SU-DHL-6 (cell line): ENCODE data around the gene SKAP2.

Experiments
- H2AFZ ChIP-seq: fragments of 200-600 bp; sonication (generic); 2 replicates; pipeline ENCODE4 v1.6.1; 2014; ENCODE audit warnings: low read depth, mild to moderate bottlenecking, moderate library complexity, mixed read lengths, antibody characterized with exemption, low read length; ENCODE audit not compliant: severe bottlenecking
- H3F3A ChIP-seq: fragments of 200-600 bp; shearing (Covaris generic); 2 replicates; pipeline ENCODE4 v1.6.0; 2016; ENCODE audit warnings: antibody characterized with exemption, mild to moderate bottlenecking; ENCODE audit not compliant: insufficient read depth
- H3K27ac ChIP-seq: fragments of 200-600 bp; sonication (generic); 2 replicates; pipeline ENCODE4 v1.5.1; 2016; ENCODE audit warnings: low read depth, mild to moderate bottlenecking, low read length, moderate library complexity, mixed read lengths
- H3K27me3 ChIP-seq: fragments of 200-600 bp; sonication (generic), shearing (Covaris generic); 2 replicates; pipeline ENCODE4 v1.6.0; 2014; ENCODE audit warnings: mild to moderate bottlenecking, low read length
- H3K36me3 ChIP-seq: fragments of 200-600 bp; sonication (generic); 2 replicates; pipeline ENCODE4 v1.6.1; 2014; ENCODE audit warnings: mild to moderate bottlenecking, low read length, mixed read lengths
- H3K4me2 ChIP-seq: fragments of 300-600, 200-600 bp; shearing (Covaris generic), sonication (generic); 2 replicates; pipeline ENCODE4 v1.6.0; 2014; ENCODE audit warnings: low read length, low read depth, mild to moderate bottlenecking; ENCODE audit not compliant: poor library complexity, severe bottlenecking
- H3K4me3 ChIP-seq: fragments of 200-600 bp; sonication (generic); 2 replicates; pipeline ENCODE4 v1.5.1; 2014; ENCODE audit warnings: antibody characterized with exemption, low read length, mild to moderate bottlenecking, mixed read lengths; ENCODE audit not compliant: insufficient read depth, poor library complexity, severe bottlenecking
- H3K79me2 ChIP-seq: fragments of 200-600 bp; sonication (generic); 2 replicates; pipeline ENCODE4 v1.6.1; 2014; ENCODE audit warnings: mild to moderate bottlenecking, low read length, moderate library complexity; ENCODE audit not compliant: insufficient read depth
- H3K9ac ChIP-seq: fragments of 200-600 bp; sonication (generic); 2 replicates; pipeline ENCODE4 v1.7.0; 2014; ENCODE audit warnings: mild to moderate bottlenecking, low read length
- H3K9me2 ChIP-seq: fragments of 200-600 bp; sonication (generic); replicated peaks from 2 replicates; pipeline ENCODE4 v1.6.1; 2014; ENCODE audit warnings: low read length; ENCODE audit not compliant: insufficient read depth
- H3K9me3 ChIP-seq: fragments of 200-600 bp; sonication (generic); 2 replicates; pipeline ENCODE4 v1.6.1; 2014; ENCODE audit warnings: low read length, mixed read lengths; ENCODE audit not compliant: insufficient read depth
- H4K20me1 ChIP-seq: fragments of 200-600 bp; sonication (generic); 2 replicates; pipeline ENCODE4 v1.6.1; 2014; ENCODE audit warnings: low read depth, mild to moderate bottlenecking, antibody characterized with exemption, low read length, moderate library complexity, mixed read lengths
- EZH2phosphoT487 ChIP-seq: fragments of 200-600 bp; sonication (generic), shearing (Covaris generic); conservative IDR thresholded peaks from 2 replicates; pipeline ENCODE4 v1.6.1; 2018; ENCODE audit warnings: mild to moderate bottlenecking, antibody characterized with exemption, low read length, moderate library complexity, mixed read lengths
- TF ChIP-seq, protein P1 (sequence below): fragments of 200-600 bp; sonication (generic); IDR thresholded peaks from one replicate; pipeline ENCODE4 v1.5.1; 2017; ENCODE audit warnings: antibody characterized with exemption, mild to moderate bottlenecking, low read length, moderate library complexity; ENCODE audit not compliant: insufficient read depth, poor library complexity, severe bottlenecking

SKAP2 gene

DNA sequence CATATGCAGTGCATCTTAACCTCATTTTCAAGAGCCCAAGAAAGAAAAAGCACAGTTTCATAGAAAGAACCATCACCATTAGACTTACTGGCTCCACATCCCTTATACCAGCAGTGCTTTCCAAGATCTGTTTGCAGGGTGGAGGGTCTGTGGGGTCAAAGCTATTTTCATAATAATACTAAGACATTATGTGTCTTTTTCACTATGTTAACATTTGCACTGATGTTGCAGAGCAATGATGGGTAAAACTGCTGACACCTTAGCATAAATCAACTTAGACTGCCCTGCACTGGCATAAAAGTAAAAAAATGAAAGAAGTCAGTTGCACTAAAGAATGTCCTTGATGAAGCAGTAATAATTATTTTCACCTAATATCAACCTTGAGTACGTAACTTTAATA is 166.2 kb downstream of the SKAP2 start:
- H3K4me2 ChIP-seq = no peak overlapping the region
- H3K36me3 ChIP-seq = no peaks in the 10 kb centered on the region
- no peaks in the 10 kb centered on the region for H3K9me2 ChIP-seq
- no peaks in the 10 kb centered on the region for H3K79me2 ChIP-seq
- H2AFZ ChIP-seq = no peak overlapping the region
- H4K20me1 ChIP-seq = no peaks in the 10 kb centered on the region; the same call in 1 of the 2 replicates
- TF ChIP-seq, protein P1, sequence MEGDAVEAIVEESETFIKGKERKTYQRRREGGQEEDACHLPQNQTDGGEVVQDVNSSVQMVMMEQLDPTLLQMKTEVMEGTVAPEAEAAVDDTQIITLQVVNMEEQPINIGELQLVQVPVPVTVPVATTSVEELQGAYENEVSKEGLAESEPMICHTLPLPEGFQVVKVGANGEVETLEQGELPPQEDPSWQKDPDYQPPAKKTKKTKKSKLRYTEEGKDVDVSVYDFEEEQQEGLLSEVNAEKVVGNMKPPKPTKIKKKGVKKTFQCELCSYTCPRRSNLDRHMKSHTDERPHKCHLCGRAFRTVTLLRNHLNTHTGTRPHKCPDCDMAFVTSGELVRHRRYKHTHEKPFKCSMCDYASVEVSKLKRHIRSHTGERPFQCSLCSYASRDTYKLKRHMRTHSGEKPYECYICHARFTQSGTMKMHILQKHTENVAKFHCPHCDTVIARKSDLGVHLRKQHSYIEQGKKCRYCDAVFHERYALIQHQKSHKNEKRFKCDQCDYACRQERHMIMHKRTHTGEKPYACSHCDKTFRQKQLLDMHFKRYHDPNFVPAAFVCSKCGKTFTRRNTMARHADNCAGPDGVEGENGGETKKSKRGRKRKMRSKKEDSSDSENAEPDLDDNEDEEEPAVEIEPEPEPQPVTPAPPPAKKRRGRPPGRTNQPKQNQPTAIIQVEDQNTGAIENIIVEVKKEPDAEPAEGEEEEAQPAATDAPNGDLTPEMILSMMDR = no peak
- no peak for TF ChIP-seq EZH2phosphoT487
- no peaks in the 10 kb centered on the region for H3K27me3 ChIP-seq
- H3K9ac ChIP-seq = no peak overlapping the region
- H3F3A ChIP-seq = no peaks in the 10 kb centered on the region
- no peak overlapping the region for H3K27ac ChIP-seq
- no peaks in the 10 kb centered on the region for H3K9me3 ChIP-seq
- no peak overlapping the region for H3K4me3 ChIP-seq

DNA sequence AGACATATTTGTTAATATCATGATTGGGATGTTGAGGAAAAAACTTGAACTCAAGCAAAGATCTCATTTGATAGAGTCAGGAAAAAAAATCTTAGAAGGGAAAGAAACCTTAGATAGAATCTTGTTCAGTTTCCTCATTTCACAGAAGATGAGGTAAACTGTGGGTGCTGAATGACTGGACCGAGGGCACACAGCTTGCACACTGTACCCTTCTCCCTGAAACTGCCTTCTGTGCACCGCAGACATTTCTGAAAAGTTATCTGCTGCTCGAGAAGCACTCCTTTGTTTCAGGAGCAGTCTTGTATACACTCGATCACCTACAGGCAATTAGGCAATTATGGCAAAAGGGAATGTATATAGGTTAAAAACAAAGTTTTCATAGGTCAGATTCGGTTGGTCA is 167.4 kb downstream of the SKAP2 start:
- H4K20me1 ChIP-seq = no peaks in the 10 kb centered on the region; the same call in 1 of the 2 replicates
- H3K9me2 ChIP-seq = no peaks in the 10 kb centered on the region
- no peak overlapping the region for H3K27ac ChIP-seq
- H3F3A ChIP-seq = no peaks in the 10 kb centered on the region
- no peaks in the 10 kb centered on the region for H3K36me3 ChIP-seq
- no peak overlapping the region for H2AFZ ChIP-seq
- H3K4me2 ChIP-seq = no peak overlapping the region
- no peaks in the 10 kb centered on the region for H3K79me2 ChIP-seq
- H3K9me3 ChIP-seq = no peaks in the 10 kb centered on the region
- H3K4me3 ChIP-seq = no peak overlapping the region
- H3K9ac ChIP-seq = no peak overlapping the region
- no peaks in the 10 kb centered on the region for H3K27me3 ChIP-seq
- no peak for TF ChIP-seq EZH2phosphoT487

DNA sequence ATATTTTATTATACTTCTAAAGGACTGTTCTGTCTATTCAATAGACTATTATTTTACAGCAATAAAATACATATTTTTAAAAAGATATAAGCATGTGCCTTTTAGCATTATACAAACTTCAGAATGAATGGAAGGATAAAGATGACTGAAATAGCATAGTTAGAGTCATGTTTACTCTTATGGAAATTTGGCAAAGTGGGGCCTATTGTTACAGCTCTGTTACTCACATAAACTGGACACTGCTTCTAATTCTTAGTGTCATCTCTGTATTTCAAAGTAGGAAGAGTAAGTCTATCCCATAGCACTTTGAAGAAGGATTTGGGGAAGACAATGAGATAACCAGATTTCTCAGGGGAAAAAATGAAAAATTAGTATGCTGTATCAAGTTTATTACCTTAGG is 168.2 kb downstream of the SKAP2 start:
- no peaks in the 10 kb centered on the region; the same call in 1 of the 2 replicates for H4K20me1 ChIP-seq
- H3K27ac ChIP-seq = no peak overlapping the region
- H3K79me2 ChIP-seq = no peaks in the 10 kb centered on the region
- H3K9ac ChIP-seq = no peak overlapping the region
- no peaks in the 10 kb centered on the region for H3K9me2 ChIP-seq
- no peak overlapping the region for H3K4me2 ChIP-seq
- no peaks in the 10 kb centered on the region for H3F3A ChIP-seq
- no peaks in the 10 kb centered on the region for H3K27me3 ChIP-seq
- no peaks in the 10 kb centered on the region for H3K36me3 ChIP-seq
- no peak for TF ChIP-seq EZH2phosphoT487
- TF ChIP-seq, protein P1 = no peak
- no peak overlapping the region for H3K4me3 ChIP-seq
- no peaks in the 10 kb centered on the region for H3K9me3 ChIP-seq
- no peak overlapping the region for H2AFZ ChIP-seq

DNA sequence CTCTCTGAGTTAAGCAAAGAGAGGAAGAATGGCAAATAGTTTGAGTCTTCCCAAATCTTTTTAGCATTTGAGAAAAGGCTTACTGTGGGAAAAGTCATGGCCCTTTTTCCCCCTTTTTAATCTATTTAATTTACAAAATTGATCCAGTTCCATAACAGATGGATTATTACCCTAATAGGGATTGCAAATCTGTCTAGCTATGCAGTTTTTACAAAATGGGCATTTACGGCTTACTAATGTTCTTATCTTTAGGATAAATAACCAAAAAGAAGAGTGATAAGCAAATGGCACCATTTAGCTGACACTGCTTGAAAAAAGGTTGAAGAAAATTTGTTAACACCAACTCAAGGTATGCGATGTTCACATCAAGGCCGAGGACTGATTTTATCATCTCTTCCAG is 169.7 kb downstream of the SKAP2 start:
- Histone ChIP-seq H3K27me3 (no peaks in the 10 kb centered on the region), H4K20me1 (no peaks in the 10 kb centered on the region; the same call in 1 of the 2 replicates), H3K4me2 (no peak overlapping the region), H3K36me3 (no peaks in the 10 kb centered on the region), H3K9me3 (no peaks in the 10 kb centered on the region), H3K27ac (no peak overlapping the region), H2AFZ (no peak overlapping the region), H3K79me2 (no peaks in the 10 kb centered on the region), H3K9me2 (no peaks in the 10 kb centered on the region), H3K4me3 (no peak overlapping the region), H3K9ac (no peak overlapping the region), H3F3A (no peaks in the 10 kb centered on the region)
- no peak for TF ChIP-seq EZH2phosphoT487
- TF ChIP-seq, protein P1 = no peak
